Neural progenitor cell (in vitro differentiated cells): ENCODE results near the gene ADCY2.

ENCODE experiments used
- CTCF ChIP-seq: fragments of 200-600 bp; sonication (generic); IDR thresholded peaks from 2 replicates; pipeline ENCODE4 v1.5.1; 2017; ENCODE audit warnings: antibody characterized with exemption, mild to moderate bottlenecking
- EZH2 ChIP-seq: fragments of 200-600 bp; sonication (generic); IDR thresholded peaks from 2 replicates; pipeline ENCODE4 v1.6.1; 2017; ENCODE audit warnings: antibody characterized with exemption, mild to moderate bottlenecking, moderate library complexity
- EZH2phosphoT487 ChIP-seq: fragments of 200-600 bp; sonication (generic); IDR thresholded peaks from 2 replicates; pipeline ENCODE4 v1.6.1; 2017; ENCODE audit warnings: antibody characterized with exemption

GRCh38 chr5:7844901-7845300 is 449.0 kb downstream of the ADCY2 start:
- TF ChIP-seq CTCF: no peak
- TF ChIP-seq EZH2phosphoT487: no peak
- TF ChIP-seq EZH2: no peak
